C4-2B (cell line): Measurements from ENCODE around the gene FABP7.

ENCODE experiments used
- H3K27ac ChIP-seq: fragments of 450-650 bp; 2 replicates; pipeline ENCODE4 v1.5.1; 2017
- CTCF ChIP-seq: fragments of 450-650 bp; conservative IDR thresholded peaks from 2 replicates; pipeline ENCODE4 v1.5.1; 2017; ENCODE audit warnings: mild to moderate bottlenecking
- ZFX ChIP-seq: fragments of 450-650 bp; IDR thresholded peaks from 2 replicates; pipeline ENCODE4 v1.6.1; 2017

Gene FABP7

GRCh38 chr6:122780114-122780513 lies 598 bp downstream of the FABP7 start:
- no peak for TF ChIP-seq CTCF
- no peak for TF ChIP-seq ZFX
- H3K27ac ChIP-seq = no peak overlapping the region

DNA sequence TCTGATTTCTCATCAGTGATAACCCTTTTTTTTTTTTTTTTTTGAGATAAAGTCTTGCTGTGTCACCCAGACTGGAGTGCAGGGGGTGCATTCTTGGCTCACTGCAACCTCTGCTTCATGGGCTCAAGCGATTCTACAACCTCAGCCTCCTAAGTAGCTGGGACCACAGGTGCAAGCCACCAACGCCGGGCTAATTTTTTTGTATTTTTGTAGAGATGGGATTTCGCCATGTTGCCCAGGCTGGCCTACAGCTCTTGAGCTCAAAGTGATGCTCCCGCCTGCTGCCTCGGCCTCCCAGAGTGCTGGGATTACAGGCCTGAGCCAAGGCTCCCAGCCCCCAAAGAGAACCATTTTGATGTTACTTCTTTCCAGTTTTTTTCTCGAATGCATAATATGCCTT lies 2.2 kb downstream of the FABP7 start:
- no peak overlapping the region for H3K27ac ChIP-seq
- no peak for TF ChIP-seq CTCF
- TF ChIP-seq ZFX = no peak

DNA sequence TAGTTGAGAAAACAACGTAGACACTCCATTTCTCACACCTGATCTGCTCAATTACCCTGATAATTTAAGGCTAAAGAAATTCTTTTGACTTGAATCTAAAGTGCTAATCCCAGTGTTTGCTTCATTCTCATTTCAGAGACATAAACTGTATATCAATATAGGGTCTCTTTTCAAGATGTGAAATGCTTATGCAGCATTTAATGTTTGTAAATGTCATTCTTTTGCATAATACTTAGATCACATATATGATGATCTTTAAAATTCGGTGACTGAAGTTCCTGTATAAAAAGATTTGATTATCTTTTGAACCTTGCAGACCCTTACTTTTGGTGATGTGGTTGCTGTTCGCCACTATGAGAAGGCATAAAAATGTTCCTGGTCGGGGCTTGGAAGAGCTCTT lies 3.9 kb downstream of the FABP7 start:
- no peak overlapping the region for H3K27ac ChIP-seq
- TF ChIP-seq ZFX = no peak

GRCh38 chr6:122785891-122786290 lies 6.4 kb downstream of the FABP7 start:
- H3K27ac ChIP-seq = no peak overlapping the region
- no peak for TF ChIP-seq ZFX
- TF ChIP-seq CTCF = no peak

DNA sequence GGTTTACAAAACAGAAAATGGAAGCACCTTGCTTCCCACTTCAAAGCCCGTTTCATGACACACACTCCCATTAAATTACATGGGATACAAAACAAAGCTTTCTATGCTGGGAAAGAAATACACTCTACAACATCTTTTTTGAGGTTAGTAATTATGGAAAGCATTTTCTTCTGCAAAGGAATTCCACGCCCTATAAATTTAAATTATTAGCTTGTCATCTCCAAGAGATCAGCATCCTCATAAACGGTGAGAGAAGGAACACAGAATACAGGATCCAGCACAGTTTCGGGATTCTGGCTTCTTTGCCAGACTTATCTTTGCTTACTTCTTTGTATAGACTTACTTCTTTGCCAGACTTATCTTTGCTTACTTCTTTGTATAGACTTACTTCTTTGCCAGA lies 8.2 kb downstream of the FABP7 start:
- TF ChIP-seq ZFX (no peak), CTCF (no peak)

DNA sequence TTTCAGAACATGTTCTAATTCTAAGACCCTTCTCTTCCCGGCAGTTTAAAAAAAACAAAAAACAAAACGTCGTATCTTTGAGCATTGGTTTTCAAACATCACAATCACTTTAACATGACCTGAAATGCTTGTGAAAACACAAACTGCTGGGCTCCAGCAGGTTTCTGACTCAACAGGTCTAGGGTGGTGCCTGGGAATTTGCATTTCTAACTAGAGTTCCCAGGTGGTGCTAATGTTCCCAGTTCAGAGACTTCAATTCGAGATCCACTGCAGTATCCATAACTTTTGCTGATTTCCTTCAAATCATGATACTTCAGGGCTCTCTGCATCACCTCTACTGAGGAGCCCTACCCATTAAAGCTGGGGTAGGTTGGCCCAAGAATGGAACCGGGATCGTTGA lies 8.7 kb downstream of the FABP7 start:
- TF ChIP-seq ZFX (no peak), CTCF (no peak)
- no peak overlapping the region for H3K27ac ChIP-seq

More for the DNA sequence above, 8.2 kb downstream of the FABP7 start:
- no peak overlapping the region for H3K27ac ChIP-seq

DNA sequence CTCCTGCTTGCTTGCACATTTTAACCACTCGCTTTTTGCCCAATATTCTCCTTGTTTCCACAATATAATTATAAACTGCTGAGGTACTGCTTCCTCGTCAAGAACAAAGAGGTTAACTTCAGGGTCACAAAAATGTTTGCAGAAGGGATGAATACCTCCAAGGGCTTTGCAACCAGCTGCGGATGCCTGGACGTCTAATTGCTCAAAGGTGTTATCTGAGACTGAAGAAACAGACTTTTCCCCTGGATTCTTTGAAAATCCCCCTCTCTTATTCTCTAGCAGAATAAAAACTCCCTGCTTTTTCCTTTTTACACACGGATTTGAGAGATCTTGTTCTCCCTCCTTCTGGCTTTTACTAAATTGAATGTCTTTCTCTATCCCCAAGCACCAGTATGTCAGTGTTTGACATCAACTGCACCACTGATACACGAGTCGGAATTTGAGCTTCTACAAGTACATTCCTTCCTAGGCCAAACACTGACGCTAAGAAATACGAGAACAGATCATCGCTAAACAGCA lies 9.2 kb downstream of the FABP7 start:
- TF ChIP-seq CTCF (no peak), ZFX (no peak)
- H3K27ac ChIP-seq = peak overlapping the region; percentile 89

GRCh38 chr6:122789182-122790027 lies 9.9 kb downstream of the FABP7 start, which contains the start of gene SMPDL3A:
TSS of gene SMPDL3A (plus strand) at chr6:122789258. CDS start at chr6:122789347, 89 bp downstream.
- peak; percentile 50 for TF ChIP-seq ZFX
- peak; percentile 80 for TF ChIP-seq CTCF
- H3K27ac ChIP-seq = peak within 1 kb of the TSS; percentile 89
